A549 (cell line): Measurements from ENCODE around the gene SWT1.

Source experiments
- BHLHE40 ChIP-seq: IDR thresholded peaks from 2 replicates; pipeline ENCODE4 v1.6.1; 2012; ENCODE audit warnings: low read depth, low read length, inconsistent platforms
- CEBPB ChIP-seq, 2 experiments: fragments of >200 bp in 1 of 2; sonication (Bioruptor Twin) in 1 of 2; formaldehyde crosslinking in 1 of 2; IDR thresholded peaks; 2 replicates each; pipeline ENCODE4 v1.6.1; 2012 to 2016
- CTCF ChIP-seq: fragments of >200 bp; sonication (Bioruptor Twin); formaldehyde crosslinking; IDR thresholded peaks from 3 replicates; pipeline ENCODE4 v1.5.1; 2016
- EP300 ChIP-seq, 2 experiments: fragments of >200 bp; sonication (Bioruptor Twin); formaldehyde crosslinking; IDR thresholded peaks; 2 replicates in 1 of 2; 3 replicates in 1 of 2; pipeline ENCODE4 v1.6.1; 2016 to 2017
- JUN ChIP-seq, 2 experiments: fragments of >200 bp; sonication (Bioruptor Twin); formaldehyde crosslinking; IDR thresholded peaks; 2 replicates in 1 of 2; 3 replicates in 1 of 2; pipeline ENCODE4 v1.6.1; 2016 to 2017
- JUNB ChIP-seq: fragments of >200 bp; sonication (Bioruptor Twin); formaldehyde crosslinking; IDR thresholded peaks from 2 replicates; pipeline ENCODE4 v1.6.1; 2016
- PHF8 ChIP-seq: fragments of 200-600 bp; sonication (generic); IDR thresholded peaks from 2 replicates; pipeline ENCODE4 v1.6.1; 2016; ENCODE audit warnings: low read depth, mild to moderate bottlenecking, antibody characterized with exemption, moderate library complexity, borderline replicate concordance
- POLR2A ChIP-seq: IDR thresholded peaks from 2 replicates; pipeline ENCODE4 v1.6.1; 2012; ENCODE audit warnings: mild to moderate bottlenecking, low read length
- SMC3 ChIP-seq: fragments of >200 bp; sonication (Bioruptor Twin); formaldehyde crosslinking; IDR thresholded peaks from 3 replicates; pipeline ENCODE4 v1.6.1; 2018; ENCODE audit warnings: inconsistent platforms
- ZC3H11A ChIP-seq: fragments of 450-650 bp; IDR thresholded peaks from 2 replicates; pipeline ENCODE4 v1.6.1; 2014; ENCODE audit warnings: antibody characterized with exemption, mild to moderate bottlenecking

- no peak for TF ChIP-seq CTCF
- no peak for TF ChIP-seq SMC3
- no peak for TF ChIP-seq EP300 (IDR thresholded peaks at IDR 0.05)
- no peak for TF ChIP-seq PHF8
- no peak for TF ChIP-seq BHLHE40
- no peak for TF ChIP-seq JUNB
- no peak for TF ChIP-seq POLR2A
- no peak for TF ChIP-seq CEBPB (IDR thresholded peaks at IDR 0.05)
- TF ChIP-seq ZC3H11A = no peak
- no peak for TF ChIP-seq JUN (IDR thresholded peaks at IDR 0.05)
Observed at GRCh38 chr1:185279571-185279970, 122.6 kb downstream of the SWT1 start.
